ENCODE measurements around the gene CTSL. TPM values are rescaled to one million over a fixed set of nuclear protein-coding genes. Genes with fewer than 3 reads are reported as not detected.

CTSL gene
- total and polyA plus RNA-seq, 2 donors (not counting 1 experiment from before 2014, with no cell fraction given), result 487 to 826 TPM

- DNase-seq (ENCODE audit: low read depth in 2 of 2), result no peak
- TF ChIP-seq EZH2 (IDR thresholded peaks at IDR 0.05; ENCODE audit: low read length, missing control alignments), result no peak
- TF ChIP-seq CTCF (conservative IDR thresholded peaks at IDR 0.05 in 1 of 2, IDR thresholded peaks at IDR 0.05 in 1 of 2; ENCODE audit: low read depth in 1 of 2, low read length in 2 of 2), result no peak
- H3K79me2 ChIP-seq (ENCODE audit: control insufficient read depth, insufficient read depth, low read length), result no peaks in the 10 kb centered on the region
- no peak overlapping the region for H3K9ac ChIP-seq (ENCODE audit: insufficient read depth, low read length)
- no peaks in the 10 kb centered on the region for H3K36me3 ChIP-seq (ENCODE audit: control insufficient read depth, insufficient read depth, low read length)
- H3K27me3 ChIP-seq (ENCODE audit: control insufficient read depth, insufficient read depth, low read length), result no peaks in the 10 kb centered on the region
- H3K4me2 ChIP-seq (ENCODE audit: extremely low read depth, insufficient read depth, low read length), result no peak overlapping the region
- H3K4me3 ChIP-seq (replicated peaks in 1 of 4; ENCODE audit: control extremely low read depth in 1 of 4, insufficient read depth in 1 of 4, low read depth in 3 of 4, low read length in 4 of 4), result no peak overlapping the region
- H4K20me1 ChIP-seq (ENCODE audit: control insufficient read depth, extremely low read depth, insufficient read depth, low read length), result no peaks in the 10 kb centered on the region
- no peaks in the 10 kb centered on the region for H3K9me3 ChIP-seq (ENCODE audit: control insufficient read depth, insufficient read depth, low read depth, low read length)
- no peak overlapping the region for H2AFZ ChIP-seq (ENCODE audit: low read length)
- no peak overlapping the region for H3K27ac ChIP-seq (ENCODE audit: insufficient read depth, low read length)
- no peaks in the 10 kb centered on the region for H3K4me1 ChIP-seq (ENCODE audit: control insufficient read depth, extremely low read depth, insufficient read depth, low read length)
Observed at GRCh38 chr9:87677776-87678587, 47.9 kb upstream of the CTSL start.

DNA sequence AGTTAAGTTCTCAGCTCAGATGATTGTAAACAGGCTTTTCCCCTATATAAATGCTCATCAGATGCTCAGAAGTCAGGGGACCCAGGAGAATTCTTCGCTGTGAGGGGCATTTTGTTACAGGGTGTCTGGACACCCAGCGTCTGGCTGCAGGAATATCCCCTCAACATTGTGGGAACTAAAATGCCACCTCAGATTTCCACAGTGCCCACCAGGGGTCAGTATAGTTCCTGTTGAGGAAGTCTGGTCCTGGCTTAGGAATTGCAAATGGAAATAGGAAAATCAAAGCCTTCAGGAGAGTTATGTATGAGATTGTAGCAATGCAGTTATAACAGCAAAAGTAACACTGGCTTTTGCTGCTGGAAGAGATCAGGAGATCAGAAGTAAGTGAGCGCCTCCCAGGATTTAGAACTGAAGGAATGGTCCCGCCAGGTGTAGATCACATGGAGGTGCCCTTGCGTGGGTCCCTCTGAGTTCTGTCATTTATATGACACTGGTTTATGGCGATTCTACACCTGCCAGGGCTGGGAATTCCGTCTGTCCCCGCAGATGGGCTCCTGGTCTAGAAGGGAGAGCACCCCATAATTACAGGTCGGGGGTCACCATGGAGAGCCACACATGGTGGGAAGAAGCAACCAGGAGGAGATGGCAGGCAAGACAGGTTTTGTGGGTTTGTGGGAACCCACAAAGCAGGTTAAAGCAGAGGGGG, 47.1 kb upstream of the CTSL start:
- H3K36me3 ChIP-seq (ENCODE audit: control insufficient read depth, insufficient read depth, low read length), result no peaks in the 10 kb centered on the region
- H4K20me1 ChIP-seq (ENCODE audit: control insufficient read depth, extremely low read depth, insufficient read depth, low read length), result no peaks in the 10 kb centered on the region
- no peak overlapping the region for H3K9ac ChIP-seq (ENCODE audit: insufficient read depth, low read length)
- H3K79me2 ChIP-seq (ENCODE audit: control insufficient read depth, insufficient read depth, low read length), result no peaks in the 10 kb centered on the region
- H3K4me2 ChIP-seq (ENCODE audit: extremely low read depth, insufficient read depth, low read length), result no peak overlapping the region
- no peak overlapping the region for H3K27ac ChIP-seq (ENCODE audit: insufficient read depth, low read length)
- H2AFZ ChIP-seq (ENCODE audit: low read length), result no peak overlapping the region
- no peaks in the 10 kb centered on the region for H3K9me3 ChIP-seq (ENCODE audit: control insufficient read depth, insufficient read depth, low read depth, low read length)
- H3K27me3 ChIP-seq (ENCODE audit: control insufficient read depth, insufficient read depth, low read length), result no peaks in the 10 kb centered on the region
- no peak overlapping the region for H3K4me3 ChIP-seq (replicated peaks in 1 of 4; ENCODE audit: control extremely low read depth in 1 of 4, insufficient read depth in 1 of 4, low read depth in 3 of 4, low read length in 4 of 4)
- TF ChIP-seq EZH2 (IDR thresholded peaks at IDR 0.05; ENCODE audit: low read length, missing control alignments) (no peak), CTCF (conservative IDR thresholded peaks at IDR 0.05 in 1 of 2, IDR thresholded peaks at IDR 0.05 in 1 of 2; ENCODE audit: low read depth in 1 of 2, low read length in 2 of 2) (peak; percentile 91)
- peak; percentile 61 to 83 for DNase-seq (ENCODE audit: low read depth in 2 of 2)
- no peaks in the 10 kb centered on the region for H3K4me1 ChIP-seq (ENCODE audit: control insufficient read depth, extremely low read depth, insufficient read depth, low read length)

GRCh38 chr9:87681271-87682061, 44.5 kb upstream of the CTSL start:
- no peak for TF ChIP-seq CTCF (conservative IDR thresholded peaks at IDR 0.05 in 1 of 2, IDR thresholded peaks at IDR 0.05 in 1 of 2; ENCODE audit: low read depth in 1 of 2, low read length in 2 of 2)
- TF ChIP-seq EZH2 (IDR thresholded peaks at IDR 0.05; ENCODE audit: low read length, missing control alignments), result no peak
- Histone ChIP-seq H3K79me2 (ENCODE audit: control insufficient read depth, insufficient read depth, low read length) (no peaks in the 10 kb centered on the region), H3K27ac (ENCODE audit: insufficient read depth, low read length) (no peak overlapping the region), H3K36me3 (ENCODE audit: control insufficient read depth, insufficient read depth, low read length) (no peaks in the 10 kb centered on the region), H3K9ac (ENCODE audit: insufficient read depth, low read length) (no peak overlapping the region), H3K4me1 (ENCODE audit: control insufficient read depth, extremely low read depth, insufficient read depth, low read length) (peaks cover 3% of the 10 kb centered on the region), H2AFZ (ENCODE audit: low read length) (no peak overlapping the region), H3K4me2 (ENCODE audit: extremely low read depth, insufficient read depth, low read length) (no peak overlapping the region), H3K27me3 (ENCODE audit: control insufficient read depth, insufficient read depth, low read length) (no peaks in the 10 kb centered on the region), H3K4me3 (replicated peaks in 1 of 4; ENCODE audit: control extremely low read depth in 1 of 4, insufficient read depth in 1 of 4, low read depth in 3 of 4, low read length in 4 of 4) (no peak overlapping the region), H3K9me3 (ENCODE audit: control insufficient read depth, insufficient read depth, low read depth, low read length) (no peaks in the 10 kb centered on the region), H4K20me1 (ENCODE audit: control insufficient read depth, extremely low read depth, insufficient read depth, low read length) (no peaks in the 10 kb centered on the region)
- no peak for DNase-seq (ENCODE audit: low read depth in 2 of 2)

Measured in fibroblast of lung (primary cell).